Neutrophil (primary cell): Measurements from ENCODE around the gene TRIM2.

ENCODE experiments used
- H3K27ac ChIP-seq: fragments of 200-600 bp; sonication (generic); 2 replicates; pipeline ENCODE4 v1.5.1; 2016; ENCODE audit warnings: mild to moderate bottlenecking, moderate library complexity
- H3K27me3 ChIP-seq: fragments of 200-600 bp; sonication (generic); 2 replicates; pipeline ENCODE4 v1.6.0; 2016; ENCODE audit warnings: mild to moderate bottlenecking
- H3K36me3 ChIP-seq: fragments of 200-600 bp; sonication (generic); 2 replicates; pipeline ENCODE4 v1.5.1; 2017
- H3K4me1 ChIP-seq, 2 experiments: fragments of 200-600 bp in 1 of 2; sonication (generic) in 1 of 2; 1 replicate in 1 of 2; 2 replicates in 1 of 2; pipeline versions ENCODE4 v1.5.1 to v1.6.1; 2013 to 2016; ENCODE audit warnings: low read depth in 1 of 2, low read length in 1 of 2, mild to moderate bottlenecking in 1 of 2, moderate library complexity in 1 of 2; ENCODE audit not compliant: control insufficient read depth in 1 of 2, insufficient read depth in 1 of 2
- H3K4me3 ChIP-seq, 2 experiments: fragments of 200-600 bp in 1 of 2; sonication (generic) in 1 of 2; 1 replicate in 1 of 2; 2 replicates in 1 of 2; pipeline ENCODE4 v1.5.1; 2013 to 2016; ENCODE audit warnings: low read depth in 1 of 2, low read length in 1 of 2, mild to moderate bottlenecking in 1 of 2, moderate library complexity in 1 of 2
- H3K9me3 ChIP-seq: fragments of 200-600 bp; sonication (generic); 2 replicates; pipeline ENCODE4 v1.5.1; 2016
- CTCF ChIP-seq: fragments of 200-600 bp; sonication (generic); IDR thresholded peaks from 2 replicates; pipeline ENCODE4 v1.5.1; 2016; ENCODE audit warnings: antibody characterized with exemption

The TRIM2 gene

GRCh38 chr4:153260132-153260531, 55.9 kb downstream of the TRIM2 start:
- Histone ChIP-seq H3K4me1 (no peaks in the 10 kb centered on the region), H3K4me3 (no peak overlapping the region), H3K27ac (no peak overlapping the region), H3K36me3 (no peaks in the 10 kb centered on the region), H3K27me3 (peaks cover 51% of the 10 kb centered on the region), H3K9me3 (no peaks in the 10 kb centered on the region)
- no peak for TF ChIP-seq CTCF

- Histone ChIP-seq H3K4me1 (no peaks in the 10 kb centered on the region), H3K27ac (no peak overlapping the region)
- TF ChIP-seq CTCF, result no peak
These were observed 56.5 kb downstream of the TRIM2 start for GRCh38 chr4:153260553-153261300.

GRCh38 chr4:153261461-153261860, 57.2 kb downstream of the TRIM2 start:
- H3K27me3 ChIP-seq, result peaks cover 38% of the 10 kb centered on the region
- H3K4me1 ChIP-seq, result no peaks in the 10 kb centered on the region
- no peak for TF ChIP-seq CTCF
- no peak overlapping the region for H3K27ac ChIP-seq
- no peak overlapping the region for H3K4me3 ChIP-seq
- H3K36me3 ChIP-seq, result no peaks in the 10 kb centered on the region
- H3K9me3 ChIP-seq, result no peaks in the 10 kb centered on the region

More at GRCh38 chr4:153260553-153261300, 56.5 kb downstream of the TRIM2 start:
- Histone ChIP-seq H3K4me3 (no peak overlapping the region), H3K36me3 (no peaks in the 10 kb centered on the region), H3K9me3 (no peaks in the 10 kb centered on the region), H3K27me3 (peaks cover 45% of the 10 kb centered on the region)

GRCh38 chr4:153261914-153262313, 57.7 kb downstream of the TRIM2 start:
- no peak for TF ChIP-seq CTCF
- Histone ChIP-seq H3K36me3 (no peaks in the 10 kb centered on the region), H3K27me3 (peaks cover 33% of the 10 kb centered on the region), H3K9me3 (no peaks in the 10 kb centered on the region), H3K27ac (no peak overlapping the region), H3K4me1 (no peaks in the 10 kb centered on the region), H3K4me3 (no peak overlapping the region)

GRCh38 chr4:153265306-153266047, 61.2 kb downstream of the TRIM2 start:
- no peak overlapping the region for H3K4me3 ChIP-seq
- TF ChIP-seq CTCF, result no peak
- no peaks in the 10 kb centered on the region for H3K27me3 ChIP-seq
- no peak overlapping the region for H3K27ac ChIP-seq
- H3K36me3 ChIP-seq, result no peaks in the 10 kb centered on the region
- H3K9me3 ChIP-seq, result no peaks in the 10 kb centered on the region
- H3K4me1 ChIP-seq, result no peaks in the 10 kb centered on the region
